IMR-90 (cell line): Measurements from ENCODE around the gene CDK10. TPM values are rescaled to one million over a fixed set of nuclear protein-coding genes. Genes with fewer than 3 reads are reported as not detected.

Source experiments
- ATAC-seq: fragments of 200-7000 bp; cut with Tn5 transposase; 2 replicates; pipeline ENCODE4 v1.9.1; 2020; ENCODE audit warnings: low read depth, mild to moderate bottlenecking, moderate library complexity
- BruUV-seq: library from RNA; stranded (reverse); fragments of 400-500 nt; replicated peaks from 2 replicates; lab custom pipeline; 2021; lab: Mats Ljungman, UMichigan
- CTCF ChIA-PET: fragments of 300-600 bp; formaldehyde crosslinking; extraction: SDS; loops from one replicate; lab custom pipeline; 2021; ENCODE audit warnings: antibody characterized with exemption; lab: Yijun Ruan, JAX
- POLR2A ChIA-PET: fragments of 300-600 bp; sonication (Branson Sonifier 250); formaldehyde crosslinking; loops from one replicate; lab custom pipeline; 2022; ENCODE audit warnings: antibody characterized with exemption; ENCODE audit not compliant: unreplicated experiment; lab: Charles Lee
- DNase-seq: peaks from one replicate; pipeline ENCODE4 v3.0.0; 2013
- H2AFZ ChIP-seq: replicated peaks from 2 replicates; pipeline ENCODE3; 2013; ENCODE audit warnings: low read length, mild to moderate bottlenecking; ENCODE audit not compliant: poor library complexity
- H2AK5ac ChIP-seq: 2 replicates; pipeline ENCODE4 v1.6.1; 2013; ENCODE audit warnings: low read depth, low read length, inconsistent platforms
- H2AK9ac ChIP-seq: replicated peaks from 2 replicates; pipeline ENCODE3; 2013; ENCODE audit warnings: mild to moderate bottlenecking, low read depth, low read length, moderate library complexity; ENCODE audit not compliant: poor library complexity
- H2BK120ac ChIP-seq: 2 replicates; pipeline ENCODE4 v1.6.1; 2013; ENCODE audit warnings: low read depth, low read length, inconsistent platforms
- H2BK15ac ChIP-seq: 3 replicates; pipeline ENCODE4 v1.6.1; 2013; ENCODE audit warnings: low read depth, low read length, inconsistent platforms
- H2BK20ac ChIP-seq: 2 replicates; pipeline ENCODE4 v1.6.1; 2013; ENCODE audit warnings: low read depth, mild to moderate bottlenecking, inconsistent platforms, low read length, moderate library complexity
- H2BK5ac ChIP-seq: 2 replicates; pipeline ENCODE4 v1.6.1; 2013; ENCODE audit warnings: mild to moderate bottlenecking, low read depth, low read length, inconsistent platforms; ENCODE audit not compliant: poor library complexity, severe bottlenecking
- H3K14ac ChIP-seq: replicated peaks from 2 replicates; pipeline ENCODE4 v1.6.1; 2013; ENCODE audit warnings: low read depth, low read length, inconsistent platforms
- H3K18ac ChIP-seq: 2 replicates; pipeline ENCODE4 v1.6.1; 2013; ENCODE audit warnings: low read depth, low read length, control low read depth
- H3K23ac ChIP-seq: 2 replicates; pipeline ENCODE4 v1.6.1; 2013; ENCODE audit warnings: low read depth, low read length, inconsistent platforms
- H3K27ac ChIP-seq: 2 replicates; pipeline ENCODE4 v1.5.1; 2013; ENCODE audit warnings: mild to moderate bottlenecking, control low read depth, low read length; ENCODE audit not compliant: insufficient read depth
- H3K27me3 ChIP-seq: 2 replicates; pipeline ENCODE4 v1.6.1; 2013; ENCODE audit warnings: low read length; ENCODE audit not compliant: control insufficient read depth, insufficient read depth
- H3K36me3 ChIP-seq: 2 replicates; pipeline ENCODE4 v1.6.1; 2013; ENCODE audit warnings: low read length, mixed read lengths; ENCODE audit not compliant: control insufficient read depth, insufficient read depth
- H3K4ac ChIP-seq: 2 replicates; pipeline ENCODE4 v1.6.1; 2013; ENCODE audit warnings: low read depth, low read length, inconsistent platforms
- H3K4me1 ChIP-seq: 2 replicates; pipeline ENCODE4 v1.6.1; 2013; ENCODE audit warnings: low read length, mixed read lengths; ENCODE audit not compliant: control insufficient read depth, insufficient read depth
- H3K4me2 ChIP-seq: 2 replicates; pipeline ENCODE4 v1.6.1; 2013; ENCODE audit warnings: low read depth, mild to moderate bottlenecking, control low read depth, low read length, moderate library complexity
- H3K4me3 ChIP-seq: 2 replicates; pipeline ENCODE4 v1.5.1; 2013; ENCODE audit warnings: low read depth, mild to moderate bottlenecking, control low read depth, low read length, moderate library complexity; ENCODE audit not compliant: insufficient read depth
- H3K56ac ChIP-seq: 2 replicates; pipeline ENCODE4 v1.6.1; 2013; ENCODE audit warnings: low read length, inconsistent platforms; ENCODE audit not compliant: insufficient read depth; ENCODE audit errors: extremely low read depth
- H3K79me1 ChIP-seq, 2 experiments: 2 replicates each; pipeline ENCODE4 v1.6.1; 2013; ENCODE audit warnings: low read length in 2 of 2, inconsistent platforms in 1 of 2, low read depth in 1 of 2
- H3K9ac ChIP-seq: 2 replicates; pipeline ENCODE4 v1.6.1; 2013; ENCODE audit warnings: low read depth, low read length, control low read depth
- H3K9me1 ChIP-seq: 2 replicates; pipeline ENCODE4 v1.6.1; 2013; ENCODE audit warnings: low read length, inconsistent platforms; ENCODE audit not compliant: insufficient read depth
- H3K9me3 ChIP-seq: 2 replicates; pipeline ENCODE4 v1.6.1; 2013; ENCODE audit warnings: low read length; ENCODE audit not compliant: control insufficient read depth, insufficient read depth
- H4K20me1 ChIP-seq: 2 replicates; pipeline ENCODE4 v1.6.1; 2013; ENCODE audit warnings: low read length, inconsistent platforms; ENCODE audit not compliant: insufficient read depth
- H4K5ac ChIP-seq: 2 replicates; pipeline ENCODE4 v1.6.1; 2013; ENCODE audit warnings: mild to moderate bottlenecking, low read depth, low read length, control low read depth
- H4K8ac ChIP-seq, 2 experiments: 2 replicates each; pipeline ENCODE4 v1.6.1; 2013; ENCODE audit warnings: low read depth in 2 of 2, low read length in 2 of 2, control low read depth in 1 of 2, inconsistent platforms in 1 of 2
- H4K91ac ChIP-seq: 2 replicates; pipeline ENCODE4 v1.6.1; 2013; ENCODE audit warnings: low read depth, low read length, inconsistent platforms; ENCODE audit not compliant: insufficient read depth
- WGBS, 2 experiments: methylation state at CpG; one replicate each; pipeline versions ENCODE4 v1.1.5 to v1.1.7; 2013; ENCODE audit warnings: missing lambda C conversion rate in 2 of 2; ENCODE audit not compliant: insufficient read length in 1 of 2; ENCODE audit errors: extremely low coverage in 2 of 2; 5-methylcytosine and 5-hydroxymethylcytosine counted together
- dilution Hi-C: fragments of 300-500 bp; cut with HindIII; formaldehyde crosslinking; loops from one replicate; pipeline ENCODE4 v1.14.3; 2018; ENCODE audit warnings: low sequenced_read_pairs; ENCODE audit not compliant: unreplicated experiment
- in situ Hi-C: fragments of 300-500 bp; cut with MboI; formaldehyde crosslinking; loops from 3 replicates; pipeline ENCODE4 v1.14.3; 2019; ENCODE audit warnings: low sequenced_read_pairs, inconsistent platforms, mixed read lengths
- intact Hi-C: fragments of 100-400 bp; cut with micrococcal nuclease; formaldehyde crosslinking; loops from 2 replicates; pipeline ENCODE4 v1.10.0; 2022
- polyA plus RNA-seq, 3 experiments: library from polyadenylated mRNA; depleted of rRNA; stranded (reverse); fragments of >200 nt; gene quantifications; 2 replicates each; pipeline ENCODE4 v1.2.3, GENCODE V29; 2012; ENCODE audit warnings: low replicate concordance in 1 of 3
- total RNA-seq: library from RNA; depleted of rRNA; stranded (reverse); fragments of >200 nt; gene quantifications from 2 replicates; pipeline ENCODE4 v1.2.3, GENCODE V29; 2012
- TF ChIP-seq, protein P1 (sequence below): conservative IDR thresholded peaks from 2 replicates; pipeline ENCODE4 v1.5.1; 2012; ENCODE audit warnings: mild to moderate bottlenecking, low read depth, low read length, improper control_type of control experiment

Gene CDK10
- total and polyA plus RNA-seq, 2 of the 4 experiments (the other 2 are of a cell fraction) = 19.5 to 61.8 TPM

DNA sequence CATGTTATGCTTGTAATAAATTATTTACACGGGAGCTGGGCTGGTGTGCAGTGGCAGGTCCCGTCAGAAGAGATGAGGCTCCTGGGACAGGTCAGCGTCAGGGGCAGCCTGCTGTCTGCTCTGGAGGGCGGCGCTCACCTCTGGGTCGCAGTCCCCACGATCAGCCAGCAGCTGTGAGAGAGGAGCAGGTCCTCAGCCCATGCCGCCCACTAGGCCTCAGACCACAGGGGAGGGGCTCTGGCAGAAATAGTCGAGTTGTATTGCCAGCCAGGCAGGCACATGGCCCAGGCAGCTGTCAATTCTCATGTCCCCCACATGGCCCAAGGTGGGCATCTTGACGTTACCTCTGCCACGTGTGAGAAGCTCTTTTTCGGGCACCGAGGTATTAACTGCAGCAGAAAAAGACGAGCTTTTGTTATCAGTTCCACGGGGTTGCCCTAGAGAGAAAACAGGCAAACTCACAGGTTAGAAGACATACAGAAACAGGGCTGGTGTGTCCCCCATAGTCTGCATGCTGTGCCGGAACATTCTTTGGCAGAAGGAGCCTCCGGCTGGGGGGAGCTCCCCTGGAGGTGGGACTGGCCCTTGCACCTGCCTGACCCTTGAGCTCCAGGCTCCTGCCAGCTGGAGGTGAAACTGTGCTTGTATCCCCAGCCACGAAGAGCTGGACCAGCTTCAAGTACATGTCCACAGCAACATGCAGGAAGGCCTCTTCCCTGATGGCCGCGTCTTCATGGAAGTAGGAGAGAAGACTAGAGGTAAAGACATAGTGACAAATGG, 52.2 kb downstream of the CDK10 start:
- Histone ChIP-seq H3K79me1 (peaks cover 5 to 8% of the 10 kb centered on the region in 2 experiments; a peak in 3 of 4 replicates), H3K23ac (no peak overlapping the region), H2AK9ac (no peak overlapping the region), H3K4me3 (no peak overlapping the region), H3K56ac (no peak overlapping the region), H3K36me3 (peaks cover 63% of the 10 kb centered on the region), H2AFZ (no peak overlapping the region), H2BK120ac (no peak overlapping the region), H3K4ac (no peak overlapping the region), H2BK15ac (no peak overlapping the region), H4K91ac (no peak overlapping the region), H2AK5ac (no peak overlapping the region), H4K8ac (no peak overlapping the region), H3K4me2 (no peak overlapping the region), H3K27me3 (no peaks in the 10 kb centered on the region), H4K5ac (no peak overlapping the region), H3K18ac (no peak overlapping the region), H3K14ac (no peak overlapping the region), H4K20me1 (0 out of 2 replicates have a peak, but pooled peaks cover 4% of the 10 kb centered on the region), H3K4me1 (no peaks in the 10 kb centered on the region), H3K9me3 (no peaks in the 10 kb centered on the region), H2BK20ac (no peak overlapping the region), H3K9ac (no peak overlapping the region), H2BK5ac (no peak overlapping the region), H3K9me1 (no peaks in the 10 kb centered on the region), H3K27ac (no peak overlapping the region)
- dilution Hi-C loops = no loop called here
- intact Hi-C loops = no loop called here
- DNase-seq = no peak
- TF ChIP-seq, protein P1, sequence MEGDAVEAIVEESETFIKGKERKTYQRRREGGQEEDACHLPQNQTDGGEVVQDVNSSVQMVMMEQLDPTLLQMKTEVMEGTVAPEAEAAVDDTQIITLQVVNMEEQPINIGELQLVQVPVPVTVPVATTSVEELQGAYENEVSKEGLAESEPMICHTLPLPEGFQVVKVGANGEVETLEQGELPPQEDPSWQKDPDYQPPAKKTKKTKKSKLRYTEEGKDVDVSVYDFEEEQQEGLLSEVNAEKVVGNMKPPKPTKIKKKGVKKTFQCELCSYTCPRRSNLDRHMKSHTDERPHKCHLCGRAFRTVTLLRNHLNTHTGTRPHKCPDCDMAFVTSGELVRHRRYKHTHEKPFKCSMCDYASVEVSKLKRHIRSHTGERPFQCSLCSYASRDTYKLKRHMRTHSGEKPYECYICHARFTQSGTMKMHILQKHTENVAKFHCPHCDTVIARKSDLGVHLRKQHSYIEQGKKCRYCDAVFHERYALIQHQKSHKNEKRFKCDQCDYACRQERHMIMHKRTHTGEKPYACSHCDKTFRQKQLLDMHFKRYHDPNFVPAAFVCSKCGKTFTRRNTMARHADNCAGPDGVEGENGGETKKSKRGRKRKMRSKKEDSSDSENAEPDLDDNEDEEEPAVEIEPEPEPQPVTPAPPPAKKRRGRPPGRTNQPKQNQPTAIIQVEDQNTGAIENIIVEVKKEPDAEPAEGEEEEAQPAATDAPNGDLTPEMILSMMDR = no peak
- WGBS, 2 experiments = 77% methylated on average over 14 of the region's 20 CpGs; no CpG with 5 or more reads in 1 of the 2 experiments
- no TSS peak for BruUV-seq
- ATAC-seq = no peak
- ChIA-PET CTCF (interaction anchor here (0.6 kb wide), 1 partner anchor 24 kb away, joined by 4 read pairs; no protein-coding TSS in a partner anchor), POLR2A (no interaction called here)
- in situ Hi-C loops = no loop called here
